T-helper 2 cell treated with Interferon-gamma antibody and Interleukin-4, amounts not matched to agents 5 μg/mL and 100 μg/mL, for 36 hours (primary cell): Measurements from ENCODE around the gene NAT9.

Experiments used
- DNase-seq: peaks from one replicate; pipeline ENCODE4 v3.0.0; 2021; ENCODE audit warnings: low spot score
- H3K27ac Mint-ChIP-seq: one replicate; pipeline ENCODE4 v1.8.0; 2021; ENCODE audit warnings: mild to moderate bottlenecking, mixed read lengths
- H3K27me3 Mint-ChIP-seq: one replicate; pipeline ENCODE4 v1.8.0; 2021; ENCODE audit warnings: low read depth, mixed read lengths
- H3K36me3 Mint-ChIP-seq: one replicate; pipeline ENCODE4 v1.8.0; 2021; ENCODE audit warnings: low read depth, mixed read lengths
- H3K4me1 Mint-ChIP-seq: one replicate; pipeline ENCODE4 v1.8.0; 2021; ENCODE audit warnings: low read depth, mixed read lengths
- H3K4me3 Mint-ChIP-seq: one replicate; pipeline ENCODE4 v1.8.0; 2022; ENCODE audit warnings: mild to moderate bottlenecking, moderate library complexity, mixed read lengths
- H3K9me3 Mint-ChIP-seq: one replicate; pipeline ENCODE4 v1.8.0; 2021; ENCODE audit warnings: mixed read lengths

Gene NAT9

GRCh38 chr17:74769266-74769855, 6.8 kb downstream of the NAT9 start:
- H3K9me3 Mint-ChIP-seq = no peaks in the 10 kb centered on the region
- H3K27ac Mint-ChIP-seq = no peak overlapping the region
- peaks cover 60% of the 10 kb centered on the region for H3K36me3 Mint-ChIP-seq
- H3K27me3 Mint-ChIP-seq = no peaks in the 10 kb centered on the region
- no peak for DNase-seq
- peaks cover 19% of the 10 kb centered on the region for H3K4me1 Mint-ChIP-seq
- no peak overlapping the region for H3K4me3 Mint-ChIP-seq

GRCh38 chr17:74768763-74769114, 7.4 kb downstream of the NAT9 start:
- Mint-ChIP-seq H3K4me1 (peaks cover 14% of the 10 kb centered on the region), H3K36me3 (peaks cover 60% of the 10 kb centered on the region), H3K27ac (peak overlapping the region; percentile 1), H3K27me3 (no peaks in the 10 kb centered on the region), H3K9me3 (no peaks in the 10 kb centered on the region), H3K4me3 (no peak overlapping the region)
- no peak for DNase-seq

GRCh38 chr17:74768069-74768762, 7.9 kb downstream of the NAT9 start:
- Mint-ChIP-seq H3K4me1 (peaks cover 13% of the 10 kb centered on the region), H3K9me3 (no peaks in the 10 kb centered on the region), H3K36me3 (peaks cover 58% of the 10 kb centered on the region), H3K27me3 (no peaks in the 10 kb centered on the region), H3K27ac (peak overlapping the region; percentile 39), H3K4me3 (no peak overlapping the region)
- DNase-seq = no peak

- H3K4me3 Mint-ChIP-seq = no peak overlapping the region
- no peaks in the 10 kb centered on the region for H3K27me3 Mint-ChIP-seq
- no peaks in the 10 kb centered on the region for H3K9me3 Mint-ChIP-seq
- no peak overlapping the region for H3K27ac Mint-ChIP-seq
- peaks cover 51% of the 10 kb centered on the region for H3K36me3 Mint-ChIP-seq
- peaks cover 14% of the 10 kb centered on the region for H3K4me1 Mint-ChIP-seq
- no peak for DNase-seq
Observed at GRCh38 chr17:74767111-74767516, 9.0 kb downstream of the NAT9 start.

GRCh38 chr17:74766413-74766812, 9.7 kb downstream of the NAT9 start:
- H3K4me1 Mint-ChIP-seq = peaks cover 14% of the 10 kb centered on the region
- no peak overlapping the region for H3K27ac Mint-ChIP-seq

GRCh38 chr17:74764751-74765286, 11.3 kb downstream of the NAT9 start:
- H3K27ac Mint-ChIP-seq = no peak overlapping the region
- H3K4me3 Mint-ChIP-seq = no peak overlapping the region
- H3K27me3 Mint-ChIP-seq = no peaks in the 10 kb centered on the region
- peaks cover 18% of the 10 kb centered on the region for H3K4me1 Mint-ChIP-seq
- no peak for DNase-seq
- H3K9me3 Mint-ChIP-seq = no peaks in the 10 kb centered on the region
- H3K36me3 Mint-ChIP-seq = peaks cover 35% of the 10 kb centered on the region

More at GRCh38 chr17:74766413-74766812, 9.7 kb downstream of the NAT9 start:
- DNase-seq = no peak
- H3K27me3 Mint-ChIP-seq = no peaks in the 10 kb centered on the region
- H3K36me3 Mint-ChIP-seq = peaks cover 46% of the 10 kb centered on the region
- H3K4me3 Mint-ChIP-seq = no peak overlapping the region
- no peaks in the 10 kb centered on the region for H3K9me3 Mint-ChIP-seq

- Mint-ChIP-seq H3K4me1 (peaks cover 25% of the 10 kb centered on the region), H3K27me3 (no peaks in the 10 kb centered on the region), H3K27ac (no peak overlapping the region), H3K9me3 (no peaks in the 10 kb centered on the region), H3K4me3 (no peak overlapping the region), H3K36me3 (peaks cover 33% of the 10 kb centered on the region)
- no peak for DNase-seq
Observed at GRCh38 chr17:74763565-74764387, 12.4 kb downstream of the NAT9 start.

GRCh38 chr17:74761931-74762330, 14.2 kb downstream of the NAT9 start:
- Mint-ChIP-seq H3K4me3 (no peak overlapping the region), H3K27ac (no peak overlapping the region), H3K9me3 (no peaks in the 10 kb centered on the region), H3K36me3 (peaks cover 26% of the 10 kb centered on the region), H3K27me3 (no peaks in the 10 kb centered on the region), H3K4me1 (peaks cover 40% of the 10 kb centered on the region)
- no peak for DNase-seq

GRCh38 chr17:74761419-74761818, 14.7 kb downstream of the NAT9 start:
- Mint-ChIP-seq H3K9me3 (no peaks in the 10 kb centered on the region), H3K4me3 (no peak overlapping the region), H3K36me3 (peaks cover 23% of the 10 kb centered on the region), H3K27ac (peak overlapping the region; percentile 26), H3K4me1 (peaks cover 41% of the 10 kb centered on the region), H3K27me3 (no peaks in the 10 kb centered on the region)
- no peak for DNase-seq

GRCh38 chr17:74760404-74761105, 15.6 kb downstream of the NAT9 start:
- no peaks in the 10 kb centered on the region for H3K27me3 Mint-ChIP-seq
- no peak for DNase-seq
- H3K4me1 Mint-ChIP-seq = peaks cover 41% of the 10 kb centered on the region
- no peak overlapping the region for H3K4me3 Mint-ChIP-seq
- no peaks in the 10 kb centered on the region for H3K9me3 Mint-ChIP-seq
- no peak overlapping the region for H3K27ac Mint-ChIP-seq
- H3K36me3 Mint-ChIP-seq = peaks cover 17% of the 10 kb centered on the region

GRCh38 chr17:74759941-74760340, 16.2 kb downstream of the NAT9 start:
- Mint-ChIP-seq H3K4me3 (peak overlapping the region; percentile 74), H3K4me1 (peaks cover 47% of the 10 kb centered on the region), H3K27ac (peak overlapping the region; percentile 41), H3K27me3 (no peaks in the 10 kb centered on the region), H3K9me3 (no peaks in the 10 kb centered on the region), H3K36me3 (peaks cover 16% of the 10 kb centered on the region)
- no peak for DNase-seq

- peaks cover 16% of the 10 kb centered on the region for H3K36me3 Mint-ChIP-seq
- no peaks in the 10 kb centered on the region for H3K9me3 Mint-ChIP-seq
- peaks cover 51% of the 10 kb centered on the region for H3K4me1 Mint-ChIP-seq
- DNase-seq = peak; percentile 52
- H3K27ac Mint-ChIP-seq = peak overlapping the region; percentile 61
- no peaks in the 10 kb centered on the region for H3K27me3 Mint-ChIP-seq
- H3K4me3 Mint-ChIP-seq = peak overlapping the region; percentile 74
Observed at GRCh38 chr17:74759243-74759801, 16.8 kb downstream of the NAT9 start.

- H3K36me3 Mint-ChIP-seq = peaks cover 13% of the 10 kb centered on the region
- H3K27ac Mint-ChIP-seq = peak overlapping the region; percentile 61
- H3K27me3 Mint-ChIP-seq = no peaks in the 10 kb centered on the region
- no peak for DNase-seq
- H3K4me3 Mint-ChIP-seq = peak overlapping the region; percentile 74
- H3K9me3 Mint-ChIP-seq = no peaks in the 10 kb centered on the region
- H3K4me1 Mint-ChIP-seq = peaks cover 53% of the 10 kb centered on the region
Observed at GRCh38 chr17:74758848-74759168, 17.3 kb downstream of the NAT9 start.
